Nephron progenitor cell (in vitro differentiated cells): ENCODE results near the gene CD46.
A peak's percentile ranks its signal among the peaks of the same experiment; 100 is the strongest.

Experiments used
- DNase-seq: peaks from one replicate; pipeline ENCODE4 v3.0.0; 2021
- H3K27ac Mint-ChIP-seq: 2 replicates; pipeline ENCODE4 v1.8.0; 2021; ENCODE audit warnings: mild to moderate bottlenecking, moderate library complexity, mixed read lengths
- H3K27me3 Mint-ChIP-seq: 2 replicates; pipeline ENCODE4 v1.8.0; 2021; ENCODE audit warnings: mild to moderate bottlenecking, low read depth, mixed read lengths; ENCODE audit not compliant: poor library complexity
- H3K36me3 Mint-ChIP-seq: 2 replicates; pipeline ENCODE4 v1.8.0; 2021; ENCODE audit warnings: low read depth, mixed read lengths
- H3K4me1 Mint-ChIP-seq: 2 replicates; pipeline ENCODE4 v1.8.0; 2021; ENCODE audit warnings: mixed read lengths
- H3K4me3 Mint-ChIP-seq: 2 replicates; pipeline ENCODE4 v1.8.0; 2021; ENCODE audit warnings: mild to moderate bottlenecking, moderate library complexity, mixed read lengths
- H3K9me3 Mint-ChIP-seq: 2 replicates; pipeline ENCODE4 v1.8.0; 2021; ENCODE audit warnings: mild to moderate bottlenecking, moderate library complexity, mixed read lengths
- TF ChIP-seq, protein P1 (sequence below): fragments of 200-600 bp; sonication (generic); IDR thresholded peaks from 2 replicates; pipeline ENCODE4 v1.5.0; 2021; ENCODE audit warnings: antibody characterized with exemption

Gene CD46

DNA sequence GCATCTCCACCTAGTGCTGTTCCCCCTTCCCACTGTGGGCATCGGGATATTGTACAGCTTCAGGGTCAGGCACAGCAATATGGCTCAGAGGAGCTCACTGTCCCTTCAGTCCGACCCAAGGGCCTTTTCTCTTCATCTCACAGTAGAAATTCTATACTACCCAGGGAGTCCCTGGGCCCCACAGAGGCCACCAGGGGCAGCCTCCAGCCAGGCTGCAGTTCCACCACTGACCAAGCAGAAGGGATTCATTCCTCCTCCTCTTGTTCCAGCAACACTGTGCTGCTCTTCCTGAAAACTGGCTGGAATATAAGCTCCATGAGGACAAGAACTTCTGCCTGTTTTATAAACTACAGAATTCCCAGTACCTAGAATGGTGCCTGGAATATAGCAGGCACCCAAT is 88.5 kb downstream of the CD46 start:
- Mint-ChIP-seq H3K4me1 (peaks cover 83% of the 10 kb centered on the region), H3K27ac (peak overlapping the region; percentile 69), H3K4me3 (no peak overlapping the region), H3K36me3 (no peaks in the 10 kb centered on the region), H3K27me3 (peaks cover 11% of the 10 kb centered on the region), H3K9me3 (no peaks in the 10 kb centered on the region)
- no peak for DNase-seq
- TF ChIP-seq, protein P1, sequence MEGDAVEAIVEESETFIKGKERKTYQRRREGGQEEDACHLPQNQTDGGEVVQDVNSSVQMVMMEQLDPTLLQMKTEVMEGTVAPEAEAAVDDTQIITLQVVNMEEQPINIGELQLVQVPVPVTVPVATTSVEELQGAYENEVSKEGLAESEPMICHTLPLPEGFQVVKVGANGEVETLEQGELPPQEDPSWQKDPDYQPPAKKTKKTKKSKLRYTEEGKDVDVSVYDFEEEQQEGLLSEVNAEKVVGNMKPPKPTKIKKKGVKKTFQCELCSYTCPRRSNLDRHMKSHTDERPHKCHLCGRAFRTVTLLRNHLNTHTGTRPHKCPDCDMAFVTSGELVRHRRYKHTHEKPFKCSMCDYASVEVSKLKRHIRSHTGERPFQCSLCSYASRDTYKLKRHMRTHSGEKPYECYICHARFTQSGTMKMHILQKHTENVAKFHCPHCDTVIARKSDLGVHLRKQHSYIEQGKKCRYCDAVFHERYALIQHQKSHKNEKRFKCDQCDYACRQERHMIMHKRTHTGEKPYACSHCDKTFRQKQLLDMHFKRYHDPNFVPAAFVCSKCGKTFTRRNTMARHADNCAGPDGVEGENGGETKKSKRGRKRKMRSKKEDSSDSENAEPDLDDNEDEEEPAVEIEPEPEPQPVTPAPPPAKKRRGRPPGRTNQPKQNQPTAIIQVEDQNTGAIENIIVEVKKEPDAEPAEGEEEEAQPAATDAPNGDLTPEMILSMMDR: no peak

DNA sequence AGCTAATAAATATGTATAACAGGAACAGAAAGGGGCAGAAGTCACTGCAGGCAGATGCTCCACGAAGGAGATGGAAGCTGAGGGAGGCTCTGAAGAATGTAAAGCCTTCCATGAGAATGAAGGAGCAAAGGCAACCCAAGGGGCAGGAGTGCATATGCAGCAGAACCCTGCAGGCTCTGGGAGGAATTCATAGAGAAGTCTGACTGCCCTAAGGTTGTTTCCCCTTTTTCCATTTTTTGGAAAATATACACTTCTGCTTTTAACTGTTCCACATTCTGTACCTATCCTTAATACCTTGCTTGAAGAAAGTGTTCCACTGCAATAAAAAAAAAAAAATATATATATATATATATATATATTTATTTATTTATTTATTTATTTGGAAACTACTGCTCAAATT is 89.4 kb downstream of the CD46 start:
- peaks cover 11% of the 10 kb centered on the region for H3K27me3 Mint-ChIP-seq
- H3K4me1 Mint-ChIP-seq: peaks cover 84% of the 10 kb centered on the region
- no peaks in the 10 kb centered on the region for H3K9me3 Mint-ChIP-seq
- H3K27ac Mint-ChIP-seq: no peak overlapping the region
- H3K4me3 Mint-ChIP-seq: no peak overlapping the region
- no peaks in the 10 kb centered on the region for H3K36me3 Mint-ChIP-seq
- no peak for DNase-seq
- TF ChIP-seq, protein P1: no peak

DNA sequence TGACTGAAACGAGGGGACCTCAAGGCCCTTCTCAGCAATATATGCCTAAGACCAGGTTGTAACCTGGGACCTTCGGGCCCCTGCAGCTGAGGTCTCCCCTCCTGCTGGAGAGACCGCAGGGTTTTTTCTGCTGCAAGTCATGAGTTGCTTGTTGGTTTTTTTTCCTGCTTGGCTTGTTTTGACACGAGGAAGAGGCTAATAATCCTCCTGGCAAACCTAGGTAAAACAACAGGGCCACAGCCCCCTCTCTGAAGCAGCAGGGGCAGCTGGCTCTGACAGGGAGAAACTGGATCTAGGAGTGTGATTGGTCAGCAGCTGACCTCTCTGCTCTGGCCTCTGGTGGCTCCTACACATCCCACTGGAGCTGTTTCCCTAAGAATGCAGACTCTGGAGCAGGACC is 90.0 kb downstream of the CD46 start:
- TF ChIP-seq, protein P1: no peak
- H3K27me3 Mint-ChIP-seq: peaks cover 11% of the 10 kb centered on the region
- DNase-seq: peak; percentile 37
- H3K4me3 Mint-ChIP-seq: no peak overlapping the region
- H3K9me3 Mint-ChIP-seq: no peaks in the 10 kb centered on the region
- no peaks in the 10 kb centered on the region for H3K36me3 Mint-ChIP-seq
- H3K27ac Mint-ChIP-seq: peak overlapping the region; percentile 95
- peaks cover 83% of the 10 kb centered on the region for H3K4me1 Mint-ChIP-seq

DNA sequence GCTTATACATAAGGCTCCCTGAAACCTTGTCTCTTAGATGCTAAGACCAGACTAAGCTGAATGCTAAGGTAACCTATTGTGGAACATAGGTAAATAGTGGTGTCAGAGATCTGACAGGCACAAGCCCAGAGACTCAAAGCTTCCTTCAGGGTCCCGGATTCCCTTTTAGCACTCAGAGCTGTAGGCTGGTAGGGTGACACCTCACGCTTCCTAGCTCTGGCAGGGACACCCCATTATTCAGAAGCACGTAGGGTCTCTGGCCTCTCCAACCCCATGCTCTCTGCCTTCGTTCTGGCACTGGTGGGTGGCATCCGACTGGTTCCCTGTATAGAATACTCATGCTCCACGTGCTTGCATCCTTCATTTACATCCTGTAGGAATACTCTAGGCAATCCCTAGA is 90.7 kb downstream of the CD46 start:
- TF ChIP-seq, protein P1: no peak
- DNase-seq: no peak
- Mint-ChIP-seq H3K36me3 (no peaks in the 10 kb centered on the region), H3K27ac (no peak overlapping the region), H3K27me3 (peaks cover 8% of the 10 kb centered on the region), H3K9me3 (no peaks in the 10 kb centered on the region), H3K4me1 (peaks cover 77% of the 10 kb centered on the region), H3K4me3 (no peak overlapping the region)

DNA sequence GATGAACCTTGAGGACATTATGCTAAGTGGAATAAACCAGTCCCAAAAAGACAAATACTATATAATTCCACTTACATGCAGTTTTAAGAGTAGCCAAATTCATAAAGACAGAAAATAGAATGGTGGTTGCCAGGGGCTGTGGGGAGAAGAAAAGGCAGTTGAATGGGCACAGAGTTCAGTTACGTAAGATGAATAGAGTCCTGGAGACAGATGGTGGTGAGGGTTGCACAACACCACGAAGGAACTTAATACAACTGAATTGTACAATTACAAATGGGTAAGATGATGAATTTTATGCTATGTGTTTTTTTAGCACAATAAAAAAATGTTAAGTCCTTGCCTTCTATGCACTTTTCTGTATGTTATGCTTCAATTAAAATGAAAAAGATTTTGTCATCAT is 92.5 kb downstream of the CD46 start:
- peaks cover 58% of the 10 kb centered on the region for H3K4me1 Mint-ChIP-seq
- H3K9me3 Mint-ChIP-seq: no peaks in the 10 kb centered on the region
- TF ChIP-seq, protein P1: no peak
- no peaks in the 10 kb centered on the region for H3K36me3 Mint-ChIP-seq
- peaks cover 10% of the 10 kb centered on the region for H3K27me3 Mint-ChIP-seq
- DNase-seq: no peak
- H3K4me3 Mint-ChIP-seq: no peak overlapping the region
- H3K27ac Mint-ChIP-seq: no peak overlapping the region
